ENCODE measurements around the gene CEP44.

CEP44 gene

DNA sequence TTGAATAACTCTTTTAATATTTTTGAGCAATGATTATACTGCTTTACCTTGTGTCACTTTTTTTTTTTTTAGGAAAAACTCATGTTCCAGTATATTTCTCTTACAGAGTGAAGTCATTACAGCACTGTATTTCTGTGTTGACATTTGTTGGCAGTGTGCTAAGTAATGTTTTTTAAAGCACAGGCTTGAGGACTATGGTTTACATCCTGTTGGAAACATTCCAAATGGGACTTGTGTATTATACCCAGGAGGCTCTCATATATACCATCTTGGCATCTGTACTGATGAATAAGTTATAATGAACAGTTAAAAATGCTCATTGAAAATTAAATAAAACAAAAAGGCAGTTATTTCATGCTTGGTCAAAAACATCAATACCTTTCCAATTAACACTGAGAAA is 33.8 kb downstream of the CEP44 start:
- no peaks in the 10 kb centered on the region for H3K4me1 ChIP-seq (ENCODE audit: control insufficient read depth in 1 of 2, insufficient read depth in 1 of 2, low read depth in 1 of 2, low read length in 1 of 2)
- H3K27ac ChIP-seq, result no peak overlapping the region
- H3K4me3 ChIP-seq (ENCODE audit: low read depth in 1 of 2, low read length in 1 of 2), result no peak overlapping the region
- H3K27me3 ChIP-seq, result no peaks in the 10 kb centered on the region
- H3K9me3 ChIP-seq, result no peaks in the 10 kb centered on the region
- TF ChIP-seq, protein P1, sequence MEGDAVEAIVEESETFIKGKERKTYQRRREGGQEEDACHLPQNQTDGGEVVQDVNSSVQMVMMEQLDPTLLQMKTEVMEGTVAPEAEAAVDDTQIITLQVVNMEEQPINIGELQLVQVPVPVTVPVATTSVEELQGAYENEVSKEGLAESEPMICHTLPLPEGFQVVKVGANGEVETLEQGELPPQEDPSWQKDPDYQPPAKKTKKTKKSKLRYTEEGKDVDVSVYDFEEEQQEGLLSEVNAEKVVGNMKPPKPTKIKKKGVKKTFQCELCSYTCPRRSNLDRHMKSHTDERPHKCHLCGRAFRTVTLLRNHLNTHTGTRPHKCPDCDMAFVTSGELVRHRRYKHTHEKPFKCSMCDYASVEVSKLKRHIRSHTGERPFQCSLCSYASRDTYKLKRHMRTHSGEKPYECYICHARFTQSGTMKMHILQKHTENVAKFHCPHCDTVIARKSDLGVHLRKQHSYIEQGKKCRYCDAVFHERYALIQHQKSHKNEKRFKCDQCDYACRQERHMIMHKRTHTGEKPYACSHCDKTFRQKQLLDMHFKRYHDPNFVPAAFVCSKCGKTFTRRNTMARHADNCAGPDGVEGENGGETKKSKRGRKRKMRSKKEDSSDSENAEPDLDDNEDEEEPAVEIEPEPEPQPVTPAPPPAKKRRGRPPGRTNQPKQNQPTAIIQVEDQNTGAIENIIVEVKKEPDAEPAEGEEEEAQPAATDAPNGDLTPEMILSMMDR (IDR thresholded peaks at IDR 0.05), result no peak
- peaks cover 43% of the 10 kb centered on the region for H3K36me3 ChIP-seq

DNA sequence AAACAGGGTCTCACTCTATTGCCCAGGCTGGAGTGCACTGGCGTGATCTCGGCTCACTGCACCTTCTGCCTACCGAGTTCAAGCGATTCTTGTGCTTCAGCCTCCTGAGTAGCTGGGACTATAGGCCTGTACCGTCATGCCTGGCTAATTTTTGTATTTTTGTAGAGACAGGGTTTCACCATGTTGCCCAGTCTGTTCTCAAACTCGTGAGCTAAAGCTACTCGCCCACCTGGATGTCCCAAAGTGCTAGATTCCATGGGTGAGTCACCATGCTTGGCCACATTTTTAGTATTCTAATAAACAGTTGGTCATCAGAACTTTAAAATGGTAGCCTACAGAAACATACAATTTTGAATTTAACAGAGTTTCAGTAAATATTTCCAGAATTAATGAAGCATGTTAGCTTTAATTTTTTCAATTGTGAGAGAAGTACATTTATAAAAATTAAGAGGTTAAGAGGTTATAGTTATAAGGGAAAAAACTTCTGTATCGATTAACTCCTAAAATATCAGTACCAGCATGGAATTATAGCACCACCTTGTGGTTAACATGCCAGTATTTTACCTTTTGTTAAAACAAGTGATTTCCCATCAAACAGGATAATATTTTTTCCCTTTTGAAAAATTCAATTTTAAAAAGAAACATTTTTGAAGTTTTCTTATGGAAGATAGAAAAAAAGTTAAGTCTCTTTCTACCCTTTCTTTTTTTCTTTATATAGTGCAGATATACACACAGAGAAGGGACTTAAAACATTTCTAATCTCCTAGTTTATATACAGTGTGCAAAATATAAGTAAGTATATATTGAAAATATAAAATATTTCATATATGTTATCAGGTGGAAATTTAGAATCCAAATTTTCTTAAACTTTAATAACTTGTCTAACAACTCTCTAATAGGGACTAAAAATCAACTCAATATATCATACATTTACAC is 35.4 kb downstream of the CEP44 start:
- Histone ChIP-seq H3K4me3 (ENCODE audit: low read depth in 1 of 2, low read length in 1 of 2) (no peak overlapping the region), H3K27me3 (no peaks in the 10 kb centered on the region), H3K9me3 (no peaks in the 10 kb centered on the region), H3K4me1 (ENCODE audit: control insufficient read depth in 1 of 2, insufficient read depth in 1 of 2, low read depth in 1 of 2, low read length in 1 of 2) (no peaks in the 10 kb centered on the region), H3K36me3 (peaks cover 36% of the 10 kb centered on the region), H3K27ac (no peak overlapping the region)
- TF ChIP-seq, protein P1 (IDR thresholded peaks at IDR 0.05), result peak; percentile 22

DNA sequence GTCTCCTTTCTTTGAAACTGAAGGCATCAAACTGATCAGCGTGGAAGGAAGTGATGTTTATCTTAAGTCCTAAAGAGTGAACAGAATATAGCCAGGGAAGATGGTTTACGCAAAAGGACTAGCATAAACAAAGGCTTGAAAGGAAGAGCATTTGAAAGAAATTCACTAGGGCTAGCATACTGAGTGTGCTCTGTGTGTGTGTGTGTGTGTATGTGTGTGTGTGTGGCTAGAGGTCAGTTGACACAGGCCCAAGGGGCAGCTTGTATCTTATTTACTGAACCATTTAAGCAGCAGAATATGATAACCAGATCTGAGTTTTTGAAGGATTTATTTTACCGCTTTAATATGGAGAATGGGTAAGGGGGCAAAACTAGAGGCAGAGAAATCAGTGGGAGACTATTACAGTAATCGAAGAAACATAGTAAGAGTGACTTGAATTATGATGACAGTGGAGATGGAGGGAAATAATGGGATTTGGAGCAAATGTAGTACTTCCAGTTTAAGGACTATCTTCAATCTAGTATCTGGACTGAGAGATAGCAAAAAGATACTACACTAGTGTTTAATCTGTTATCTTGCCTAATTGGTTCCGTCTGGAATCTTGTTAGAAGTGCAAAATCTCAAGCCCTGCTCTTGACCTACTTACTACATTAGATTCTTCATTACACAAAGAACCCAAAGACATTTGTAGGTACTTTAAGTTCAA is 36.9 kb downstream of the CEP44 start:
- Histone ChIP-seq H3K9me3 (no peaks in the 10 kb centered on the region), H3K4me1 (ENCODE audit: control insufficient read depth in 1 of 2, insufficient read depth in 1 of 2, low read depth in 1 of 2, low read length in 1 of 2) (no peaks in the 10 kb centered on the region), H3K36me3 (peaks cover 32% of the 10 kb centered on the region), H3K4me3 (ENCODE audit: low read depth in 1 of 2, low read length in 1 of 2) (no peak overlapping the region), H3K27ac (no peak overlapping the region), H3K27me3 (no peaks in the 10 kb centered on the region)
- TF ChIP-seq, protein P1 (IDR thresholded peaks at IDR 0.05), result no peak

DNA sequence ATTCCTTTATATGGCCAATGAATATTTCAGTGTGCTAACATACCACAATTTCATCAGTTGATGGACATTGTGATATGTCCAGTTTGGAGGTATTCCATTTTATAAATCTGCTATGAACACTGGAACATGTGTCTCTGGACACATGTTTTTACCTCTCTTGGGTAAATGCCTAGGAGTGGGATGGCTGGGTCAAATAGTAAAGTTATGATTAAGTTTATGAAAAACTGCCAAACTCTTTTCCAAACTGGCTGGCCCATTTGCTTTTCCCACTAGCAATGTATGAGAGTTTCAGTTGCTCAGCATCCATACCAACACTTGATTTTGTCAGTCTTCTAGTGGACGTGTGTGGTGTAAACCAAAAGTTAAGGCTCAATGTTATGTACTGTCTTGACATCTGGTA is 40.5 kb downstream of the CEP44 start:
- Histone ChIP-seq H3K4me3 (ENCODE audit: low read depth in 1 of 2, low read length in 1 of 2) (no peak overlapping the region), H3K27me3 (no peaks in the 10 kb centered on the region), H3K27ac (no peak overlapping the region), H3K4me1 (ENCODE audit: control insufficient read depth in 1 of 2, insufficient read depth in 1 of 2, low read depth in 1 of 2, low read length in 1 of 2) (no peaks in the 10 kb centered on the region), H3K9me3 (no peaks in the 10 kb centered on the region), H3K36me3 (peaks cover 10% of the 10 kb centered on the region)
- TF ChIP-seq, protein P1 (IDR thresholded peaks at IDR 0.05), result no peak

DNA sequence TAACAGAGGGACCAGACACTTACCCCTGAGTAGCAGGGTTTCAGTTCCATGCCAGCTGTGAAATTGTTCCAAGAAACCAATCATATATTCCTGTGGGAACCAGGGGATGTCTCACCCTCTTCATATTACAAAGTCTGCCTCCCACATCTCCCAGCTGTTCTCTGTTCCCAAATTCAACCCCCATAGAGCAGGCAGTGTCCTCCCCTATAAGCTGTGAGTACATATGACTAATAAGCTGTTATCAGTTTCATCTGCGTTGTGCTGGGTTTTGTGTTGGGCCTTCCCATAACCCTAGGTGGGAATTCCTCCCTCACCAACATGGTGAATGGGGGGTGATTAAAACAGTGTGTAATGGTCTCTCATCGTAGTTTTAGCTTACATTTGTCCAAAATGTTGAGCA is 41.0 kb downstream of the CEP44 start:
- H3K4me1 ChIP-seq (ENCODE audit: control insufficient read depth in 1 of 2, insufficient read depth in 1 of 2, low read depth in 1 of 2, low read length in 1 of 2), result no peaks in the 10 kb centered on the region
- peaks cover 8% of the 10 kb centered on the region for H3K36me3 ChIP-seq
- no peaks in the 10 kb centered on the region for H3K9me3 ChIP-seq
- no peaks in the 10 kb centered on the region for H3K27me3 ChIP-seq
- no peak overlapping the region for H3K4me3 ChIP-seq (ENCODE audit: low read depth in 1 of 2, low read length in 1 of 2)
- no peak overlapping the region for H3K27ac ChIP-seq
- TF ChIP-seq, protein P1 (IDR thresholded peaks at IDR 0.05), result no peak
